Inflammatory macrophage (primary cell): Measurements from ENCODE around the gene XRCC6.
"Not testable (repeated sequence)": the region's sequence is repeated elsewhere in the genome, so short reads cannot be mapped to it uniquely, and the experiment has no call there.

Experiments
- DNase-seq, 2 donors: peaks; one replicate each; pipeline ENCODE4 v3.0.0-alpha.2; 2020 to 2022
- total RNA-seq, 18 experiments: gene quantifications; one replicate each; lab custom pipeline; 2026; ENCODE audit warnings: mixed read lengths in 6 of 18, inconsistent platforms in 2 of 18; lab: John Stamatoyannopoulos, UW

The XRCC6 gene
- 158 to 338 (median 287) reads per million in 18 experiments for total RNA-seq

- DNase-seq: peak; percentile 100
Measured at GRCh38 chr22:41621099-41621910, at the start of gene XRCC6. Gene XRCC6 (plus strand): TSS chr22:41621295. CDS start chr22:41622005, 710 bp downstream.

GRCh38 chr22:41571786-41572185, 49.3 kb upstream of the XRCC6 start:
- no peak for DNase-seq

- not testable (repeated sequence) for DNase-seq
Measured at GRCh38 chr22:41572305-41572704, 48.8 kb upstream of the XRCC6 start.

GRCh38 chr22:41573677-41574076, 47.4 kb upstream of the XRCC6 start:
- DNase-seq: no peak

- no peak for DNase-seq
Measured at GRCh38 chr22:41574847-41575381, 46.2 kb upstream of the XRCC6 start.

DNA sequence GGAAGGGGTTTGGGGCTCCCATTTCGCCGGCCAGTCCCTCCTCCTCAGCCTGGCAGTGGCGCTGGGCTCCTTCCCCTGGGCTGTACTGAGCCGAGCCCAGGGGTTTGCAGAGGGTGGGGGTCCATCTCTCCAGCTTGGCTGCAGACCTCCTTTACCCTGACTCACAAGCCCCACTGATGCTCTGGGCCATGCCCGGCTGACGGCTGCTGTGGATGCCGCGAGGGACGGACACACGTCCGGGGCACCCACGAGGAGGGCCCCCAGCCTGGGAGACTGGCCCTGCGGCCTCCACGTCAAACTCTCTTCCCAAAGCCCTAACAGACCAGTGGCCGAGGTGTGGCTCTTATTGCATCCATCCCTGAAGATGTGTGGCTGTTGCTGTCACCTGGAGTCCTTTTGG, 45.6 kb upstream of the XRCC6 start:
- no peak for DNase-seq

GRCh38 chr22:41576877-41577276, 44.2 kb upstream of the XRCC6 start:
- peak; percentile 30 to 54 for DNase-seq

- DNase-seq: no peak
Measured at GRCh38 chr22:41578114-41578513, 43.0 kb upstream of the XRCC6 start.

- no peak for DNase-seq
Measured at GRCh38 chr22:41578818-41579217, 42.3 kb upstream of the XRCC6 start.

DNA sequence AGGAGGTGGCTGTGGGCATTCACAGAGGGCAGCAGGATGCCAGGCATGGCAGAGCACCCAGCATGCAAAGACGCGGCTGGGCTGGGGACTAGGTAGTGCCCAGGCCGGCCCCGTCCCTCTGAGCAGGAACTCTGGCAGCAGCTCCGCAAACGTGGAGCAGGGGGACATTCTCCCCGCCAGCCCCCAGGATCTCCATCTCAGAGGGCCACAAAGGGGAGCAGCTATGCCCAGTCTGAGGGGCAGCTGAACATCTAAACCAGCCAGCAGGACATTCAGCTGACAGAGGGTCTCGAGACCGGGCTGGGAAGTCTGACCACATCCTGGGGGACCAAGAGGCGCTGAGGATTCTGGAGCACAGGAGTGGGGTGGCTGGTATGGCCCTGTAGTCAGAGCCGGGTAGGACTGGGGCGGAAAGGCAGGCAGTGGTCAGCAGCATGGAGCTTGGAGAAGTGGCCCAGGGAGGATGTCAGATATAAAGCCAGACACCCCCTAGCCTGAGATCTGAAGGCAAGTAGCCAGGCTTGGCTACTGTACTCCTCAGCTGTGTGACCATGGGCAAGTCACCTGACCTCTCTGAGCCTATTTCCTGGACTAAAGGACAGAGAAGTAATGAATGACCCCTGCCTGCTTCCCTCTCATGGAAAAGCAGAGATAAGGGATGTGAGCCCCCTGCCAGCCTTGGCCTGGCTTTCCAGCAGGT, 41.6 kb upstream of the XRCC6 start:
- no peak for DNase-seq

DNA sequence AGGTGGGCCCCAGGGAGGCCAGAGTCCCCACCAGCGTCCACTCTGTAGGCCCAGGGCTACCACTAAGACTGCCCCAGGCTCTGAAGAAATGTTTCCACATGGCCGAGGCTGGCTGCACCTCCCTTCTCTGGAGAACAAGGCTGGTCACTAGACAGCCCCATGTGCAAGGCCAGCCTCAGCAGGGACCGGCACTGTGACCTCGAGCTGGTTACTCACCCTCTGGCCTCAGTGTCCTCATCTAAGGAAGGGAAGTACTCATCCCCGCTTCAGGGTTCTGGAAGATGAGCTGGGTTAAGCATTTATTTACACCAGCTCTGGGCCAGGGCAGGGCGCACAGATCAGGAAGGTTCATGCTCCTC, 41.1 kb upstream of the XRCC6 start:
- no peak for DNase-seq

GRCh38 chr22:41582694-41583093, 38.4 kb upstream of the XRCC6 start:
- DNase-seq: no peak

GRCh38 chr22:41584881-41585280, 36.2 kb upstream of the XRCC6 start:
- DNase-seq: no peak

DNA sequence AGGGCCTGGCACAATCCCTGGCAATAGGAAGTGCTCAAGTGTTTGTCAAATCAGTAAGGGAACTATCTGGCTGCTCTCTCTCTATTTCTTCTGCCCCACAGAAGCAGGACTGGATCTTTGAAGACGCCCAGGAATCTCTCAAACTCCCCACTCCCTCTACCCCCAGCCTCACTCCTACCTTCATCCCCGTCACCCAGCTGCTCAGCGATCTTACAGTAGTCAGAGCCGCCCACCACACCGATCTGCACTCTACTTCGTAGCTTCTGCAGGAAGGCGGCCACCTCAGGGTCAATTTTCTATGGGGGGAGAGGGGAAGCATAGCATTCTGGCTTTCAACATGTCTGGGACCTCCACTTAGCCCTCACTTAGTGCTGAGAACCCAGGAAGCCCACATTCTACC, 35.2 kb upstream of the XRCC6 start:
- no peak for DNase-seq

GRCh38 chr22:41587347-41587723, 33.8 kb upstream of the XRCC6 start:
- DNase-seq: no peak

GRCh38 chr22:41589391-41590241, 31.5 kb upstream of the XRCC6 start, which contains the start of gene PMM1:
Gene PMM1 (minus strand): TSS chr22:41589840. CDS start chr22:41589805, 35 bp downstream.
- peak; percentile 100 for DNase-seq

DNA sequence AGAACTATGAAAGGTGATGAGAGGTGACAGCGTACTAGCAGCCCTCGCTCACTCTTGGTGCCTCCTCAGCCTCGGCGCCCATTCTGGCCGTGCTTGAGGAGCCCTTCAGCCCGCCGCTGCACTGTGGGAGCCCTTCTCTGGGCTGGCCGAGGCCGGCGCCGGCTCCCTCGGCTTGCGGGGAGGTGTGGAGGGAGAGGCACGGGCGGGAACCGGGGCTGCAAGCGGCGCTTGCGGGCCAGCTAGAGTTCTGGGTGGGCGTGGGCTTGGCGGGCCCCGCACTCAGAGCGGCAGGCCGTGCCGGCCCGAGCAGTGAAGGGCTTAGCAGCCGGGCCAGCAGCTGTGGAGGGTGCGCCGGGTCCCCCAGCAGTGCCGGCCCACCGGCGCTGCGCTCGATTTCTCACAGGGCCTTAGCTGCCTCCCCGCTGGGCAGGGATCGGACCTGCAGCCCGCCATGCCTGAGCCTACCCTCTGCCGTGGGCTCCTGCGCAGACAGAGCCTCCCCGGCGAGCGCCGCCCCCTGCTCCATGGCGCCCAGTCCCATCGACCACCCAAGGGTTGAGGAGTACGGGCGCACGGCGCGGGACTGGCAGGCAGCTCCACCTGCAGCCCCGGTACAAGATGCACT, 27.6 kb upstream of the XRCC6 start:
- not testable (repeated sequence) for DNase-seq

- DNase-seq: no peak
Measured at GRCh38 chr22:41595703-41596102, 25.4 kb upstream of the XRCC6 start.

DNA sequence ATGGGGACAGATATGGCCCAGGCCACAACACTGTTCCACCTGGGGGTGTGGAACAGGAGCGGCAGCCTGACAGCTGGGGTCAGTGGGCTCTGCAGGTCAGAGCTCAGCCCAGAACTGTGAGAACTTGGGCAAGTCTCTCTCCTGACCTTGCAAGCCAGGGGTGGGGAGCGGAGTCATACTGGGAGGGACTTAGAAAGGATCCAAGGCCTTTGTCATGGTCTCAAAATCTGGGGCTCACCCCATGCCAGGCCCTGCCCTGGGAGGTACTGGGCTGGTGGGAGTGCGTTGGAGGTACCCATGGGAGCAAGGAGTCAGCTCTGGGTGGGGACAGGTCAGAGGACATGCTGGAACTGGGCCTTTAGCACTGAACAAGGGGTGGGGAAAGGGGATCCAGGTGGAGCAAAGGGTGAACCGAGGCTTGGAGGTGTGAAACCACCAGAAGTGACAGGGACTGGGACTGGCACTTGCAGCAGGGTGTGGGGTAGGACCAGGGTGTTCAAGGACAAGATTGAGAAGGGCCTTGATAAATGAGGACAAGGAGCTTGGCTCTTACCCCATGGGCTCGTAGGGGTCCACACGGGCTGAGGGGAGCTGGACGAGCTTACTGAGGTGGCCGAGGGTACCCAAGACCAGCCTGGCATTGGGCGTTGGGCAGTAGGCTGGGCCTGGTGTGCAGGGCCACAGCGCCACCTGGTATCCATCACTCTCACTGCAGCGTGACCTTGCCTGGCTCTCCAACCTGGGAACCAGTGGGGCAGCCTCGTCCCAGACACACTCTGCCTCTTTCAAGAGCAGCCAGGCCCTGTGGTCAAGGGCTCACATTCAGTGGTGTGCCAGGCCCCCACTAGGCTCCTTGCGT, 24.1 kb upstream of the XRCC6 start:
- peak; percentile 21 to 42 for DNase-seq

DNA sequence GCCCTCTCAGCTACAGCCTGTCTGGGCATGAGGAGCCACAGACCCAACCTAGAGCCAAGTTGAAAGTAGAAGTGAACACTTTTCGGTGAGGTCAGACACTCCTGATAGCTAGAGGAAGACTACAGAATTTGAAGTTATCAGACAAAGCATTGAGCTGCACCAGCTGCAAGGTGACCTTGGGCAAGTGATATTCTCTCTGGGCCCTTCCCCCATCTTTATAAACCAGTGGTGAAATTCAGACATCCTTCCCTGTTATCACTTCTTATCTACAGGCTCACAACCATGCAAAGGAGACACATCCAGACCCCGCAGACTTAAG, 23.5 kb upstream of the XRCC6 start:
- no peak for DNase-seq

DNA sequence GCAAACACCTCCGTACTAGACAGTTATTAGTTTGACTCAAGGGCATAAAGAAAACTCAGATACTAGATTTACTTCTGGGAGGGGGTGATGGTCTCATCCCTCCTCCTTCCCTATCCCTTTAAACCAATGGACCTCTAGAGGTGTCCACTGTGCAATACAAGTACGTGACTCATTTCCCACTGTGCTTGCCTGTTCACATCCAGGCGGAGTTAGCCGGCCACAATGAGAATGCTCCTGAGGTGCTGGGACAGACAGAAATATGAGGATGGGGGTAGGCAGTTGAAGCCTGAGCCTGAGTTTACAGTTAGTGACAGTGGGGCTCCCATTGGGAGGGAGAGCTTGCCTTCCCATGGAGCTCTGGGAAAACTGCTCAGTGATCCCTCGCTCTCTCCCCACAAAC, 23.0 kb upstream of the XRCC6 start:
- no peak for DNase-seq
